GM21367 (cell line): ENCODE results near the gene WIZ.
"Not testable (repeated sequence)": the region's sequence is repeated elsewhere in the genome, so short reads cannot be mapped to it uniquely, and the experiment has no call there.

ENCODE experiments used
- ATAC-seq: cut with Tn5 transposase; IDR thresholded peaks from one replicate; pipeline ENCODE4 v1.9.1; 2021; ENCODE audit not compliant: unreplicated experiment

The WIZ gene, protein sequence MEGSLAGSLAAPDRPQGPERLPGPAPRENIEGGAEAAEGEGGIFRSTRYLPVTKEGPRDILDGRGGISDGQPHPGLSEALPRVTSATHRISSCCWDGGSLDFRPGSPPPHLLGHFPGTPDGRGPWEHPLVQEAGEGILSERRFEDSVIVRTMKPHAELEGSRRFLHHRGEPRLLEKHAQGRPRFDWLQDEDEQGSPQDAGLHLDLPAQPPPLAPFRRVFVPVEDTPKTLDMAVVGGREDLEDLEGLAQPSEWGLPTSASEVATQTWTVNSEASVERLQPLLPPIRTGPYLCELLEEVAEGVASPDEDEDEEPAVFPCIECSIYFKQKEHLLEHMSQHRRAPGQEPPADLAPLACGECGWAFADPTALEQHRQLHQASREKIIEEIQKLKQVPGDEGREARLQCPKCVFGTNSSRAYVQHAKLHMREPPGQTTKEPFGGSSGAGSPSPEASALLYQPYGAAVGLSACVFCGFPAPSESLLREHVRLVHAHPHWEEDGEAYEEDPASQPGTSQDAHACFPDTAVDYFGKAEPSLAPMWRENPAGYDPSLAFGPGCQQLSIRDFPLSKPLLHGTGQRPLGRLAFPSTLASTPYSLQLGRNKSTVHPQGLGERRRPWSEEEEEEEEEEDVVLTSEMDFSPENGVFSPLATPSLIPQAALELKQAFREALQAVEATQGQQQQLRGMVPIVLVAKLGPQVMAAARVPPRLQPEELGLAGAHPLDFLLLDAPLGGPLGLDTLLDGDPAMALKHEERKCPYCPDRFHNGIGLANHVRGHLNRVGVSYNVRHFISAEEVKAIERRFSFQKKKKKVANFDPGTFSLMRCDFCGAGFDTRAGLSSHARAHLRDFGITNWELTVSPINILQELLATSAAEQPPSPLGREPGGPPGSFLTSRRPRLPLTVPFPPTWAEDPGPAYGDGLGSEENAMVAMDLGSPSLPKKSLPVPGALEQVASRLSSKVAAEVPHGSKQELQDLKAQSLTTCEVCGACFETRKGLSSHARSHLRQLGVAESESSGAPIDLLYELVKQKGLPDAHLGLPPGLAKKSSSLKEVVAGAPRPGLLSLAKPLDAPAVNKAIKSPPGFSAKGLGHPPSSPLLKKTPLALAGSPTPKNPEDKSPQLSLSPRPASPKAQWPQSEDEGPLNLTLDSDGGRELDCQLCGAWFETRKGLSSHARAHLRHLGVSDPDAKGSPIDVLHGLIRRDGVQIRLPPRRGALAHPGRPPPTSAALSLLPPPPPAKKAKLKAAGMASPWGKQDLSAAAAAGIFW (N-terminal part only)

DNA sequence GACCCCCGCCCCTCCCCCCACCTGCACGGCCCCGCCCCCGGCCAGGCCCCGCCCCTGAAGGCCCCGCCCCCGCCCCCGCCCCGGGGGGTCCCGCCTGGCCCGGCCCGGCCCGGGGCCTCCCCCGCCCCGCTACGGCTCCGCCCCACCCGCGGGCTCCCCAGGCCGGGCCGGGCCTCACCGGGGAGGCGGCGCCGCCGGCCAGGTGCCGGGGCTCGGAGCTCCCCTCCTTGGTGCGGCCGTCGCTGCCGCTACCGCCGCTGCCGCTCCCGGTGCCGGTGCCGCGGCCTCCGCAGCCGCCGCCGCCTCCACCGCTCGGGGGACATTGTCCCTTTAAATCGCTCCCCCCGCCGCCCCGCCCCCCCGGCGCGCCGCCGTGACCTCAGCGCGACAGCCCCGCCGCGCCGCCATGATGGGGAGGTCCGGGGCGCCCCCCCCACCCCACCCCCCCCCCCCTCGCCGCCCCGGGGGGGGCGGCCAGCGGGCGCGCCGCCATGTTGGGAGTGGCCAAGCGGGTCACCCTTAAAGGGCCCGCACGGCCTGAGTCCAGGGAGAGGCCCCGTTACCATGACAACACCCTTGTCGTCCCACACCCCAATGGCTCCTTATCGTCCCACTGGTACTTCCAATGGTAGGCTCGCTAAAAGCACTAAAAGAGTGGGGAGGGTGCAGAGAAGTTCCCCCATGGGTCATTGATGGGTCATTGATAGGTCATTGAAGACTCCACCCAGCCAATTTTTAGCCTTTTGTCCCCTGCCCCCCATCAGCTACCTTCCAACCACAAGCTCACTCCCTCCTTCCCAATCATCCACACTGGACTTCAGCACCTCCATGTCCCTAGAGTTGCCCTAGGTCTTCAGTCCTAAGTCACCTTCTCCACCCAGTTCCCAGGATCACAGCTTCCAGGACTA, at the start of gene WIZ:
WIZ (minus strand) TSS at position 337 of the 908 bp plus-strand sequence. CDS start 1,649 bp downstream, outside the sequence.
- no peak for ATAC-seq

DNA sequence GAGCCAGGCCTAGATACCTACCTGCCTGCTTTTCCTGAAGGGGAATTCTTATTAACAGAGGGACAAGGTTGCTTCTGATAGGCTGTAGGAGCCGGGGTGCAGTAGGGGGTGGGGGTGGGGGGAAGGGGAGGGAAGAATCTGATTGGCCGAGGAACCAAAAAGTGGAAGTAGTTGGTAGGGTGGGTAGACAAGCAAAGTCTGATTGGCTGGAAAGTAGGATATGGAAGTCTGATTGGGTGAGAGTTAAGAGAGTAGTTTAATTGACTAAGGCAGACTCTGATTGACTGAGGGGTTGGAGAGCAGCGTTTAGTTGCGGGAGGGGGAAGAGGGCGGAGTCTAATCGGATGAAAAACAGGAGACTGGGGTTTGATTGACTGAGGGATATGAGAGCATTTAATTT, 49.2 kb upstream of the WIZ start:
- no peak for ATAC-seq

DNA sequence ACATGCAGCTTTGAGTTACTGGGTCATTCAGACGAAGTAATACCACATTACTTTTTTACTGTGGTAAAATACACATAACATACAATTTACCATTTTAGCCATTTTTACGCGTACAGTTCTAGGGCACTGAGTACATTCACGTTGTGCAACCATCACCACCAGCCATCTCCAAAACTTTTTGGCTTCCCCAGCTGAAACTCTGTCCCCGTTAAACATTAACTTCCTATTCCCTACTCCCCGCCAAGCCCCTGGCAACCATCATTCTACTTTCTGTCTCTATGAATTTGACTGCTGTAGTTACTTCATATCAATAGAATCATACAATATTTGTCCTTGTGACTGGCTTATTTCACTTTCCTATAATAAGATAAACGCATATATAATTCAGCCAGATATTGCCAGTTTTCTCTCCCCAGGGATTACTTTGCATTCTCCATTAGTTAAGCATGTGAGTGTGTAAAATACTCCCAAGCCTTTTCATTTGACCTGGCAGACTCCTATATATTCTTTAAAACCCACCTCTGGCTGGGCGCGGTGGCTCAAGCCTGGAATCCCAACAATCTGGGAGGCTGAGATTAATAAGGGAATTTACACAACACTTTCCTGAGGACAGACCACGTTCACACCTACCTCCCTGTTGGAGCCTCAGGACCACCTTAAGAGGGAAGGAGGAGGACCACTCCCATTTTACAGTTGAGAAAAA, 48.6 kb upstream of the WIZ start:
- no peak for ATAC-seq

DNA sequence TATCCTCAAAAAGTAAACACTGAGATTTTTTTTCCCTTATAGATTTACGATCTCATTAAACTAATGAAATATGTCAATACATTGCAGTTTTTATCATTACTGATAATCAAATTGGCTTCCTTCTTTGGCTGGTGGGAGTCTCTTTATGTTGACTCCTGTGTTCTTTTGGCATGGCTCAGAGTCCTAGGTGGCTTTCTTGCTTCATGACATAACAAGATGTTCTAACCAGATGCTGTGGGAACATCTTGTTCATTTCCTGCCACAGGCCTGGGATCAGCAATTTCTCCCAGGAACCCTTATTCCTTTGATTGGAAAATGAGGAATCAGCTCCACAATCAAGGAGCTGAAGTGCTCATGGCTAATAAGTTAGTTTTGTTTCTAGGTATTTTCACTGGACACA, 45.4 kb upstream of the WIZ start:
- no peak for ATAC-seq

DNA sequence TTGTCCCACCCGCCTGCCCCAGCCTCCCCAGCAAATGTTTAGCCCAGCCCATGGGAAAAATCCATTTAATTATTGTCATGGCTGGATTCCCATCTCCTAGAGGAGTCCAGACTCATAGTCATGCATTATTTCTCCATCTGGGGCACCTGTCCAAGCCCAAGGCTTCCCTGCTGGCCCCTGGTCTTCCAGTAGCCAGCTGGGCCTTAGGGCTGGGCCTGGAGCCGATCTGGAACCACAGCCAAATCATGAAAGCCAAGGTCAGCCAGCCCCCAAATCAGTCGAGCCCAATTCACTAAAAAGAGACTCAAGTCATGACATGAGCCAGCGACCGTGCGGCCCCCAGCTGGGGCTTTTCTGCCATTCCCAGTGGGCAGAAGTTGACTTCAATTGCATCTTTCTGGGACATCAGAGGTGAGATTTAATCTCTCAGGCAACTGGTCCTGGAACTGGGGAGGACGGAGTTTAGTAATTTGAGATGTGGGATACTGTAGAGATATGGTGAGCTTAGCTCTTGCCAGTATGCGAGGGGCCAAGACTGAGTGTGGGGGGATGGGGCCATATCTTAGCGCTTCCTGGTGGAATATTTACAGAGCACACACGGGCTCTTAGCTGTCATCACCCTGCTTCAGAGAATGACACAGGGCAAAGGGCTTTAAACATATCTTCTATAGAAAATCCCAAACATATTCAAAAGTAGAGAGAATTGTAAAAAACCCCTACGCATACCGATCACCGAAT, 38.9 kb upstream of the WIZ start:
- ATAC-seq: no peak

DNA sequence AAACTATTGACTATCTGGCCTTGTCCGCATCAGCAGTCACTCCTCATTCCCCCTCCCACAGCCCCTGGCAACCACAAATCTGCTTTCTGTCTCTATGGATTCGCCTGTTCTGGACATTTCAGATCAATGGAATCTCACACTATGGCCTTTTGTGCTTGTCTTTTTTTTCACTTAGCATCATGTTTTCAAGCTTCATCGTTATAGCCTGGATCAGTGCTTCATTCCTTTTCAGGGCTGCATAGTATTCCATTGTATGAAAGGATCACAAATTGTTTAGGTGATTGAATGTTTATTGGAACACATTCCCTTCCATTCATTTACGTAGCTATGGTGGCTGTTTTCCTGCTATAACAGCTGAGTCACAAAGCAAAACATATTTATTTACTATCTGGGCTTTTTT, 37.3 kb upstream of the WIZ start:
- no peak for ATAC-seq

DNA sequence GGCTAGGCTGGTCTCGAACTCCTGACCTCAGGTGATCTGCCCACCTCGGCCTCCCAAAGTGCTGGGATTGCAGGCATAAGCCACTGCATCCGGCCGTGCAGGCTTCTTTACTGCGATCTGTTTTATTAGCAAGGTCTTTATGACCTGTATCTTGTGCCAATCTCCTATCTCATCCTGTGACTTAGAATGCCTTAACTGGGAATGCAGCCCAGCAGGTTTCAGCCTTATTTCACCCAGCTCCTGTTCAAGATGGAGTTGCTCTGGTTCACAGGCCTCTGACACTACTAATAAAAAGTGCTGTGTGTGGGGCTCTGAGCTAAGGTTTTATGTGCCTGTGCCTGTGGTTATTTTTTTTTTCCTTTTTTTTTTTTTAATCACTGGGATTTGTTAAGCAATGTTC, 36.0 kb upstream of the WIZ start:
- not testable (repeated sequence) for ATAC-seq

DNA sequence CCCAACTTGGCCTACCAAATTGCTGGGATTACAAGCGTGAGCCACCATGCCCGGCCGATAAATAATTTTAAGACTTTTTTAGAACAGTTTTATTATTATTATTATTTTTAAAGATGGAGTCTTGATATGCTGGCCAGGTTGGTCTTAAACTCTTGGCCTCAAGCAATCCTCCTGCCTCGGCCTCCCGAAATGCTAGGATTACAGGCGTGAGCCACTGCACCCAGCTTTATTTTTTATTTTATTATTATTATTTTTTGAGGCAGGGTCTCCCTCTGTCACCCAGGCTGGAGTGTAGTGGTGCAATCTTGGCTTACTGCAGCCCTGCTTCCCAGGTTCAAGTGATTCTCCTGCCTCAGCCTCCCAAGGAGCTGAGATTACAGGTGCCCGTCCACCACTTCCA, 31.2 kb upstream of the WIZ start:
- not testable (repeated sequence) for ATAC-seq

DNA sequence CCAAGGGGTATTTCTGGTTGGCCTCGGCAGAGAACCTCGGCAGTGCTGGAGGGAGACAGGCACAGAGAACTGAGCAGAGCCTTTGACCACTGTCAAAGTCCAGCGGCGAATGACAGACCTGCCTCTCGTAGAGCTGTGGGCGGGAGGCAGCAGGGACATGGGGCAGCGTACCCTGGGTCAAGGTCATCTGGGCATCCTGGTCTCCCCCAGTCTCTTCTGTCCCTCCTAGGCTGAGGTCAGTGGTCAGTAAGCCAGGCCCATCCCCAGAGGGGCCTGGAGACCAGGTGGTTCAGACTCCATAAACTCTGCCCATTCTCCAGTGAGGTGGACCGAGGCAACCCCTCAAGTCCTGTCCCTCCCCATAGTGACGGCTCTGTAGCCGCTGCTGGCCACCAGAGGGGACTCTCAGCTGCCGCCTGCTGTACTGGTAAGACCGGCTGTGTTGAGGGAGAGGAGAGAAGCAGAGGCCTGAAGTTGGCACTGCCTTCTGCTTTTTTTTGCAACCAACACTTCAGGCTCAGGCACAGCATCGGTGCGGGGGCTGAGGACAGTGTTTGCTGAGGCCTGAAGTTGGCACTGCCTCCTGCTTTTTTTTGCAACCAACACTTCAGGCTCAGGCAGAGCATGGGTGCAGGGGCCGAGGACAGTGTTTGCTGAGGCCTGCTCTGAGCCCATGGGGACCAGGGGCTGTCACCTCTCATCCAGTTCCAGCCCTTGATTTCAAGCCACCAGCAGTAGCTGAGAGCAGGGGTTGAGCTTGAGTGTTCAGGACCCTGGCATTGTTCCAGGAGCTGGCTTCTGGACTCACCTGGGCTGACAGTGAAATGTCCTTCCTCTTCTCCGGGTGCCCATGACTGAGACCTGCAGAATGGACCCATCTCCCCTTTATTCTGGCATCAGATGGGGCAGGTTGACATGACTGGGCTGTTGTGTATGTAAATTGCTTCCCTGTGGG, 29.9 kb upstream of the WIZ start, which contains the start of gene PGLYRP2:
PGLYRP2 (minus strand) TSS at position 111 of the 955 bp plus-strand sequence. CDS start 130 bp downstream, outside the sequence.
- ATAC-seq: no peak

DNA sequence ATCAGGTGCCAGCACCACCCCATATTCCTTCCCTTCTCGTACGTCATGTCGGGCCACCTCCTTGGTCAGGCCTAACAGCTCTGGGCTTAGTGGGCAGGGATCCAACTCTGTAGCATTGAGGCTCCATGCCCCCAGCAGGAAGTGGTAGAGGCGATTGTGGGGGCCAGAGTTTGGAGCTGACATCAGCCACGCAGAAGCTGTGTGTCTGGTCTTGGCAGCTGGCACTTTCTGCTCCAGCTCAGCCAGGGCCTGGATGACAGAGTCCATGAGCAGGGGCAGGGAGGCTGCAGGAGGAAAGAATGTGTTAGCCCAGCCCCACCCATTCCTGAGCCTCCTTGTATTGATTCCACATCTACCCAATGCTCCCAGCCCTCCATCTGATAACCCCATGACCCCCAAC, 26.6 kb upstream of the WIZ start:
- ATAC-seq: no peak

DNA sequence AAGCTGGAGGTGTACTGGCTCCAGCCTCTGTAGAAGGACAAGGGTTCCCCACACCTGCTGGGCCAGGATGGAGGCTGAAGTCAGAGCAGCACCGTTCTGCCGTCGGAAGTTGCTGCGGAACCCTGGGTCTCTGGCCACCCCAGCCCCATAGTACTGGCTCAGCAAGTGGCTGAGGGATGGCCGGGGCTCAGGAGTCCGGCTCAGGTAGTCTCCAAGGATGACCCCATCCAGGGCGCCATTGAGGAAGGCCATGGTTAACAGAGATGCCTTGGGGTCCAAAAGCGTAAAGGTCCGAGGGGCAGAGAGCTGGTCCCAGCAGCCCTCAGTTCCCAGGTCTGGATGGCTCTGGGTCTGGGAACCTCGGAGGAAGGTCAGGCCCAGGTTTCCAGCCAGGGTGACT, 25.9 kb upstream of the WIZ start:
- no peak for ATAC-seq

DNA sequence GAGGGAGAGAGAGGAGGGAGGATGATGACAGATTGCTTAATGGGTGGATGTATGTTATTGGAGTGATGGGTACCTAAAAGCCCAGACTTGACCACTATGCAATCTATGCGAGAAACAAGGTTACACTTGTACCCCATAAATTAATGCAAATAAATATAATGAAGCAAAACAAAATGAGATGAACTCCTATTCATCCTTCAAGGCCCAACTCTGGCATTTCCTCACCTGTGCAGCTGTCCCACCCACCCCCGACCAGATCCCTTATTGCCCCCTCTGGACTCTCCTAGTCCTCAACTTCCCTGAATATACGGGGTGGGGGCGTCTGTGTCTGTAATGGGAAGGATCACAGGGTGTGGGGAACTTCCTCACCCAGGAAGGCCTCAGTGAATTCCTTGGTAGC, 25.4 kb upstream of the WIZ start:
- no peak for ATAC-seq

DNA sequence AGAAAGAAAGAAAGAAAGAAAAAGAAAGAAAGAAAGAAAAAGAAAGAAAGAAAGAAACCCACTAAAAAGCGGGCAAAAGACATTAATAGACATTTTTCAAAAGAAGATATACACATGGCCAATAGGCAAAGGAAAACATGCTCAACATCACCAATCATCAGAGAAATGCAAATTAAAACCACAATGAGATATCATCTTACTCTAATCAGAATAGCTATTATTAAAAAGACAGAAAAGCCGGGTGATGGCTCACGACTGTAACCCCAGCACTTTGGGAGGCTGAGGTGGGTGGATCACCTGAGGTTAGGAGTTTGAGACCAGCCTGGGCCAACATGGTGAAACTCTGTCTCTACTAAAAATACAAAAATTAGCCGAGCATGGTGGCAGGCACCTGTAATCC, 24.1 kb upstream of the WIZ start:
- not testable (repeated sequence) for ATAC-seq

DNA sequence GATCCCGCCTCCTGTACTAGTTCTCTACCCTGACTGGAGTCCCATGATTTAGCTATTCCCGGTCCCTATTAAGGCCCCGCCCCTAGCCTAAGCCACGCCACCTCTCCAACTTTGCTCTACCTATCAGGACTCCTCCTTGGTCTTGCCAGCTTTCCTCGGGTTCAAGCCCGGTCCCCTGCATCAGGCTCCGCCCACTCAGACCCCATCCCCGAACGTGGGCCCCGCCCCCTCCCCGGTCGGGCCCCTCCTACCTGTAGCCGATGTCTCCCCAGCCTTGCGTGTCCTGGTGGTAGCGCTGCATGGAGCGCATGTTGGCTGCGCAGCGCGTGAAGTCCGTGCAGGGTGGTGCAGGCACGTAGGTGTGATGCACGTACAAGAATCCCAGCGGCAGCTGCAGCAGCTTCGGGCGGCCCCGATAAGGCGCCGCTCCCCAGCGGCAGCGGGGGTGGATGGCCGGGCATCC, 21.9 kb upstream of the WIZ start:
- ATAC-seq: no peak

DNA sequence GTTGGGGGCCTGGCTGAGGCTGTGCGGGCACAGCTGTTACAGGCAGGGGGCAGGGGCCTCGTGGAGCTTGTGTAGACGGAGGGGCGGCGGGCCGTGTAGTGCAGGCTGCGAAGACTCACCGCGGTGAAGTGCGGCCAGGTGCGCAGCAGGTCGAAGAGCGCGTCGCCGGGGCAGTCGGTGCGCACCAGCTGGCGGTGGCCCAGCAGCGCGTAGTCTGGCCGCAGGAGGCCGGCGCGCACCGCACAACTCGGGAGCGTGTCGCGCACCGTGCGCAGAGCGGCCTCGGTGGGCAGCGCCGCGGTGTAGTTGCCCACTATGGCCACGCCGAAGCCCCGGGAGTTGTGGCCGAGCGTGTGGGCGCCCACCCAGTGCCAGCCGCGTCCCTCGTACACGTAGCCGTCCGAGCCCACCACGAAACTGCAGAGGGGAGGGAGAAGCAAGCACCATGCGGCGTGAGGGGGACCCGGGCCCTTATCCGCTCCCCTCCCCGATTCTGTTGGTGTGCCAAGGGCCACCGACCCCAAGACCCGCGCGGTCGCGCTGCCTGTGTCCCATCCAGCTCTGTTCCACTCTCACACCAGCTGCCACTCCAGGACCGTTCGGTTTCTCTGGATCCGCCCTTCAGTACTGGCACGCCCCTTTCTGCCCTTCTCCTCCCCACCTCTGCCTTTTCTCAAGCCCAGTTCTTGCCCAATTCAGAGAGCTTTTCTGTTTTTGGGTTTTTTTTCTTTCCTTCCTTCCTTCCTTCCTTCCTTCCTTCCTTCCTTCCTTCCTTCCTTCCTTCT, 19.9 kb upstream of the WIZ start:
- no peak for ATAC-seq

DNA sequence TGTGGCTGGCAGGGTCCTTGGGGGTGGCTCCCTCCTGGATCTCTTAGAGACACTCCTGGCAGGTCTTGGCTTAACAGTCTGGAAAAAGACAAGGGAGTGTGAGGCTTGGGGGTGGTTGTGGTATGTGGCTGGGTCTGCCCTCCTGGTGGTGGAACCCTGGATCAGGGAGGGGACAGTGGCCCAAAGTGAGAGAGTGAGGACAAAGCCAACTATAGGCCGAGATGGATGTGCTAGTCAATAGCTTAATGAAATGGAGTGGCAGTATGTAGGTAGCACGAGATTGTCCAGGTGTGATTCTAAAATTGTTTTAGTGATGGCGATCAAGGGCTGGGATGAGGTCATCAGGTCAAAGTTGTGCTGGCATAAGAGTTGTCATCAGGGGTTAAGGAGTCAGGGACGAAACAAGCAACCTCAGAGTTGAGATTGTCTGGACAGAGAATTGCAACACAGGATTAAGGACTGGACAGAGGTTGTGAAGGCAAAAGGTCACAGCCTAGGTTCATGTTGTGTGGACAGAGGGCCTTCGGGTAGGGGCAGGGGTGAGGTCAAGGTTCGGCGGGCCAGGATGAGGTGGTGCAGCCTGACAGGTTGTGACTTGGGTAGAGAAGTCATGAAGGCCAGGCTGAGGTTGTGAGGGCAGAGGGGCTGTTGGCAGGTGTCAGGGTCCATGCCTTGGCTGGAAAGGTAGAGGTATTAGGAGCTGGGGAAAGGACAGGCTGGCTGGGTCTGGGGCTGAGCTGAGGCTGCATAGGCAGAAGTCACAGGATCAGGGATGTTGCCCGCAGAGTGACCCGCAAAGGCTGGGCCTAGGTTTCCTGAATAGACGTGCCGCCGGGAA, 19.1 kb upstream of the WIZ start:
- no peak for ATAC-seq
